Measurements from ENCODE around the gene STAB2. TPM values are rescaled to one million over a fixed set of nuclear protein-coding genes. Genes with fewer than 3 reads are reported as not detected.
A peak's percentile ranks its signal among the peaks of the same experiment; 100 is the strongest.

Gene STAB2
- polyA plus RNA-seq, 3 donors, result not detected

DNA sequence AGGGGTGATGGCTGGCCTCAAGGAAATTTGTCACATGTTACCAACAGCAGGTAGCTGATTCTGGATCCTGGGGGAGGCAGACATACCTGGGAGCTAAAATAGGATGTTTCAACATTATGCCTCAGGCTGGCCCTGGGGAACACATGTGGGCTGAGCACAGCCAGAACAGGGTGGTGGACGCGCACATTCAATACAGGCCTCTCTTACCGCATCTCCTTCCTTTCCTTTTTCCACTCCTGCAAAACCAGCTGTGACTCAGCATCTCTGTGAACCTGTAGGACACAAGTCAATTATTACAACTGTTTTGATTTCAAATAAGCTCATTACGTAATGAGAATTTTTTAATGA is 193.0 kb downstream of the STAB2 start:
- H3K36me3 ChIP-seq (replicated peaks in 1 of 2; ENCODE audit: control insufficient read depth in 1 of 2, insufficient read depth in 2 of 2, low read length in 2 of 2), result peaks cover 27 to 66% of the 10 kb centered on the region in 2 donors
- H3K9me3 ChIP-seq (replicated peaks in 1 of 2; ENCODE audit: control insufficient read depth in 1 of 2, insufficient read depth in 1 of 2, low read length in 2 of 2), result no peaks in the 10 kb centered on the region
- H4K20me1 ChIP-seq (ENCODE audit: insufficient read depth, low read length), result no peaks in the 10 kb centered on the region
- 75% methylated on average over 2 of the region's 4 CpGs for WGBS (ENCODE audit: insufficient coverage)
- Mint-ChIP-seq H3K27me3 (ENCODE audit: low read depth in 3 of 3) (peaks cover 0 to 1% (median 0%) of the 10 kb centered on the region in 3 donors), H3K27ac (peak overlapping the region in 1 of 7 donors; percentile 77), H3K4me3 (no peak overlapping the region), H3K4me1 (no peaks in the 10 kb centered on the region), H3K9me3 (no peaks in the 10 kb centered on the region), H3K36me3 (peaks cover 50 to 78% of the 10 kb centered on the region in 2 donors)
- H3K27ac ChIP-seq (ENCODE audit: low read depth in 1 of 2, low read length in 2 of 2), result no peak overlapping the region
- no peak overlapping the region for H3K4me3 ChIP-seq (replicated peaks in 1 of 3; ENCODE audit: low read depth in 2 of 3, low read length in 3 of 3)
- no peak overlapping the region for H3K4me2 ChIP-seq (replicated peaks; ENCODE audit: extremely low read depth, low read length, poor library complexity, severe bottlenecking)
- H3K27me3 ChIP-seq (ENCODE audit: control insufficient read depth in 2 of 2, insufficient read depth in 2 of 2, low read length in 2 of 2), result no peaks in the 10 kb centered on the region
- no peaks in the 10 kb centered on the region for H3K4me1 ChIP-seq (ENCODE audit: control insufficient read depth in 1 of 2, insufficient read depth in 2 of 2, low read length in 2 of 2)
- DNase-seq, result no peak
- intact Hi-C loops (cut with micrococcal nuclease), result no loop called here
- H3K9ac ChIP-seq (ENCODE audit: insufficient read depth, low read length, poor library complexity, severe bottlenecking), result no peak overlapping the region
- H3K79me2 ChIP-seq (ENCODE audit: insufficient read depth, low read length), result no peaks in the 10 kb centered on the region
- H2AFZ ChIP-seq (ENCODE audit: insufficient read depth, low read depth, low read length, poor library complexity, severe bottlenecking), result no peak overlapping the region
- TF ChIP-seq, protein P1, sequence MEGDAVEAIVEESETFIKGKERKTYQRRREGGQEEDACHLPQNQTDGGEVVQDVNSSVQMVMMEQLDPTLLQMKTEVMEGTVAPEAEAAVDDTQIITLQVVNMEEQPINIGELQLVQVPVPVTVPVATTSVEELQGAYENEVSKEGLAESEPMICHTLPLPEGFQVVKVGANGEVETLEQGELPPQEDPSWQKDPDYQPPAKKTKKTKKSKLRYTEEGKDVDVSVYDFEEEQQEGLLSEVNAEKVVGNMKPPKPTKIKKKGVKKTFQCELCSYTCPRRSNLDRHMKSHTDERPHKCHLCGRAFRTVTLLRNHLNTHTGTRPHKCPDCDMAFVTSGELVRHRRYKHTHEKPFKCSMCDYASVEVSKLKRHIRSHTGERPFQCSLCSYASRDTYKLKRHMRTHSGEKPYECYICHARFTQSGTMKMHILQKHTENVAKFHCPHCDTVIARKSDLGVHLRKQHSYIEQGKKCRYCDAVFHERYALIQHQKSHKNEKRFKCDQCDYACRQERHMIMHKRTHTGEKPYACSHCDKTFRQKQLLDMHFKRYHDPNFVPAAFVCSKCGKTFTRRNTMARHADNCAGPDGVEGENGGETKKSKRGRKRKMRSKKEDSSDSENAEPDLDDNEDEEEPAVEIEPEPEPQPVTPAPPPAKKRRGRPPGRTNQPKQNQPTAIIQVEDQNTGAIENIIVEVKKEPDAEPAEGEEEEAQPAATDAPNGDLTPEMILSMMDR (IDR thresholded peaks at IDR 0.05), result no peak

DNA sequence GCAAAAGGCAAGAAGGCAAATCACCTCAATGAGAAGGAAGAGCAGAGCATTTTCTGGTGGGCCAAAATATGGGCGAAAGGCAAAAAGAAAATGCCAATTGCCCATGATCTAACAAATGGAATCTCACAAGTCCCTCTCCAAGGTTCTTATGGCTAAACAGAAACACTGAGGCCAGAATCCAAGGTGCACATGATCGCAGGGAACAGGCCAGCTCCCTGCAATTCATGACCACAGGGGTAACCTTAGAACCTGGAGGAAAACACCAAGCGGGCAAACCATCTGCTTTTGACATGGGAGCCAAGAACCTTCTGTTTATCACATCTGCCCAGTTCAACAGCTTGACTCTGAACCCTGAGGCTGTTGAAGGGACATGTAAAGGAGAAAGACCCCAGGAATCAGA is 193.9 kb downstream of the STAB2 start:
- no peaks in the 10 kb centered on the region for H4K20me1 ChIP-seq (ENCODE audit: insufficient read depth, low read length)
- WGBS (ENCODE audit: insufficient coverage), result 100% methylated on average over 2 of the region's 3 CpGs
- DNase-seq, result no peak
- peaks cover 0 to 1% (median 0%) of the 10 kb centered on the region in 3 donors for H3K27me3 Mint-ChIP-seq (ENCODE audit: low read depth in 3 of 3)
- TF ChIP-seq, protein P1 (IDR thresholded peaks at IDR 0.05), result no peak
- H3K36me3 ChIP-seq (replicated peaks in 1 of 2; ENCODE audit: control insufficient read depth in 1 of 2, insufficient read depth in 2 of 2, low read length in 2 of 2), result peaks cover 27 to 75% of the 10 kb centered on the region in 2 donors
- H3K36me3 Mint-ChIP-seq, result peaks cover 50 to 82% of the 10 kb centered on the region in 2 donors
- no peak overlapping the region for H3K27ac Mint-ChIP-seq
- H3K4me1 Mint-ChIP-seq, result no peaks in the 10 kb centered on the region
- H2AFZ ChIP-seq (ENCODE audit: insufficient read depth, low read depth, low read length, poor library complexity, severe bottlenecking), result no peak overlapping the region
- peaks cover 0 to 1% (median 0%) of the 10 kb centered on the region in 7 donors for H3K9me3 Mint-ChIP-seq
- H3K4me1 ChIP-seq (ENCODE audit: control insufficient read depth in 1 of 2, insufficient read depth in 2 of 2, low read length in 2 of 2), result no peaks in the 10 kb centered on the region
- intact Hi-C loops (cut with micrococcal nuclease), result no loop called here
- H3K79me2 ChIP-seq (ENCODE audit: insufficient read depth, low read length), result no peaks in the 10 kb centered on the region
- H3K4me3 Mint-ChIP-seq, result no peak overlapping the region
- H3K27me3 ChIP-seq (ENCODE audit: control insufficient read depth in 2 of 2, insufficient read depth in 2 of 2, low read length in 2 of 2), result no peaks in the 10 kb centered on the region
- no peak overlapping the region for H3K4me2 ChIP-seq (replicated peaks; ENCODE audit: extremely low read depth, low read length, poor library complexity, severe bottlenecking)
- no peak overlapping the region for H3K4me3 ChIP-seq (replicated peaks in 1 of 3; ENCODE audit: low read depth in 2 of 3, low read length in 3 of 3)
- H3K9me3 ChIP-seq (replicated peaks in 1 of 2; ENCODE audit: control insufficient read depth in 1 of 2, insufficient read depth in 1 of 2, low read length in 2 of 2), result no peaks in the 10 kb centered on the region
- no peak overlapping the region for H3K9ac ChIP-seq (ENCODE audit: insufficient read depth, low read length, poor library complexity, severe bottlenecking)
- H3K27ac ChIP-seq (ENCODE audit: low read depth in 1 of 2, low read length in 2 of 2), result no peak overlapping the region

Data from CD14-positive monocyte (primary cell).